Stimulated activated naive CD4-positive, alpha-beta T cell treated with Interleukin-2 at 50 U/mL for 16 hours (primary cell): ENCODE measurements around the gene PWP2.
"Not testable (repeated sequence)": the region's sequence is repeated elsewhere in the genome, so short reads cannot be mapped to it uniquely, and the experiment has no call there.

Source experiments
- DNase-seq: peaks from one replicate; lab custom pipeline; 2025; lab: John Stamatoyannopoulos, UW

The PWP2 gene

DNA sequence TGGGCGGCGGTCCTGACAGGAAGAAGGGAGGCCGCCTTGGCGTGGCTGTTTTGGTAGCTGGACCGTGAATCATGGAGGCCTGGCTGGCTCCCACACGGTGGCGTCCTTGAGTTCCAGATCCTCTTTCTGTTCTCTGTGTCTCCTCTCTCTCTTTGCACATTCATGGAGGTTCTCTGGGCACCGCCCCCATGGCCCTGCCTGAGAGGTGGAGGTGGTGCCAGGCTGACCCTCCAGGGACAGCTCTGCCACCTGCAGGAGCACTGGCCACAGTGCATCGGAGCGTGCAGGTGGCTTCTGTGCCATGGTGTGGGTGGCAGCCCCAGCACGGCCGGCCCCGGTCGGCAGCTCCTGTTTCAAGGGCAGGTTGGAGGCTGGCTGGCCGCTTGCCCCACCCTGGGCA lies 30.8 kb downstream of the PWP2 start:
- not testable (repeated sequence) for DNase-seq

DNA sequence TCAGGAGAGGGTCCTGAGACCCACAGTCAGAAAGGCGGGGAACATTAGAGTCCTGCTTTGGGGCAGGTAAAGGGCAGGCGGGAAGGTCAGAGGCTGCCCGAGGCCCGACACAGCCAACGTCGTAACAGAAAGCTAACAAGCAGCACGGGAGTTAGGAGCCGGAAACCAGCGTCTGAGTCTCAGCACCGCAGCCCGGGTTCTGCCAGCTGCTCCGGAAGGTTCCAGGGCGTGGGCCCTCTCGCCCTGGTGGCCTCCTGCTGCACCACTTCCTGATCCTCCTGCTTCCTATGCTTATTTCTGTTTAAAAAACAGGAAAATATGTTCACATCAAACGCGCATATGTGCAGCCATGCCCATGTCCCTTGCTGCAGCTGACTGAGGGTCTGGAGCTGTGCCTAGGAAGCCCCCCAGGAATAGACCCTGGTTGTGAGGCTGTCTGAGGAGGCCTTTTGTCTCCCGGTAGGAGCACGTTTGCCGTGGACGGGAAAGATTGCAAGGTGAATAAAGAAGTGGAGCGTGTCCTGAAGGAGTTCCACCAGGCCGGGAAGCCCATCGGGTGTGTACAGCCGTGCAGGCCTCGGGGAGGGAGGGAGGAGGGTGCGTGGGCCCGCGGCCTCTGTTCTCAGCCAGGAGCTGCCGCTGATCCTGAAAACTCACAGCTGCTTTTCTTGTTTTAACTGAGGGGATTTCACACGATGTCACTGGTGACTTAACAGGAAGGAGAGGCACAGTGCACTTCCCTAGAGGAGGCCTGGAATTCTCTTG lies 32.8 kb downstream of the PWP2 start:
- not testable (repeated sequence) for DNase-seq

DNA sequence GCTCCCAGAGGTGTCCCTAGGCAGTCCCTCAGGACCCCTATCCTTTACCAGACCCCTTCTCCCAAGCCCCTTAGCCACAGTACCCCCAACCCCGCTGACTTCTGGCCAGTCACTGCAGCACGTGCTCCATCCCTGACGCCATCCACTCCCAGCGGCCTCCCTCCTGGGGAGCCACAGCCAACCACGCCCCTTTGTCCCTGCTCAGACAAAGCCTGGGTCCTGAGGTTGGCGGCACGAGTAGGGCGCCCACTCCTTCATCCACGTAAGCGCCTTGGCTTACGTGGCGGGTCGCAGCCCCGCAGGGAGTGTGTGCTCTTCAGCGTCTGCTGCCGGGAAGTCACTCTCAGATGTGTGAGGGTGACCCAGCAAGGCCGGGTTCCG lies 33.3 kb downstream of the PWP2 start:
- not testable (repeated sequence) for DNase-seq

DNA sequence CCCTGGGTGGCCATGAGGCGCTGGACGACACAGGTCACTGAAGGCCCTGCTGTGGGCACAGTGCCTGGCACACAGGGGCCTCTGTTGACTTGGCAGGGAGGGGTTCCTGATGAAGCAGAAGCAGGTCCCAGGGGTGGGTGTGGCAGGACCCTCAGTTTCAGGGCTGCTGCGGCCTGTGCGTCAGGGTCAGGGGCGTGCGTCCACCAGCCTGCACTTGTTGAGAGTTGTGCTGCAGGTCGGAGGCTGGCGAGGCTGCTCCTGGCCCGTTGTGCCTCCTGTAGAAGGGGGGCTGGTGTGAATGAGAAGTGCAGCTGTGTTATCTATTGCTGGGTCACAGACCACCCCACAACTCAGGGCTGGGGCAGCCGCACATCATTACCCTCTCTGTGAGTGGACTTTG lies 35.3 kb downstream of the PWP2 start:
- DNase-seq: not testable (repeated sequence)

DNA sequence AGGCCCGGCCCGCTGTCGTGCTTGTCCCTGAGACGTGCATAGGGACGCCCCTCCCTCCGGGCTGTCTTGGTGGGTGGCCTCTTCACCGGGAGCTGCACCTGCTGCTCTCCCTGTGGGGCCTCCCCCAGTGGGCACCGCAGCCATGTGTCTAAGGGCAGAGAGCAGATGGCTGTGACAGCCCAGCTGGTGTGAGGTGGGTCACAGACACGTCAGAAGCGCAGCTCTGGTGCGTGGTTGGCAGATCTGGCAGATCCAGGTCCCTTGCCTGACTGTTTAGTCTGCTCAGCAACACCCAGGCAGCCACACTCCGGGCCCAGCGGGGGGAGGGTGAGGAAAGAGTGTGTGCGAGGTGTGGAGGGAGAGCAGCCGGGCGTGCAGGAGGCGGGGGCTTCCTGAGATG lies 36.2 kb downstream of the PWP2 start:
- not testable (repeated sequence) for DNase-seq

DNA sequence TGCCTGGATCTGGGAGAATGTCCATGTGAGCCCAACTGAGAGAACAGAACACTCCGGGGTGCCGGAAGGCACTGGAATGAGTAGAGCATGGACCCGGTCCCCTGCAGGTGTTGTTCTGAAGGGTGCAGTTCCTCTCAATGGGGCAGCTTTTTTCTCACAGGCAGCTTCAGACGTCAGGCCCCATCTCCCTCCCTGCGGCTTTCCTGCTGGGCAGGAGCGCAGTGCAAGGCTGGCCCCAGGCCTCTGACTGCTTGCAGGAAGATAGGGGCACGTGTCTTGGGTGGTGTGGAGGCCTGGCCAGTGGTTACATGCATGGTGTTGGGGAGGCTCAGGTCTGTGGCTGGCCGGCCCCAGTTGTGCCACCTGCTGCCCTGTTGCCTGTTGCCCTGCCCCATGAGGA lies 36.8 kb downstream of the PWP2 start:
- not testable (repeated sequence) for DNase-seq

DNA sequence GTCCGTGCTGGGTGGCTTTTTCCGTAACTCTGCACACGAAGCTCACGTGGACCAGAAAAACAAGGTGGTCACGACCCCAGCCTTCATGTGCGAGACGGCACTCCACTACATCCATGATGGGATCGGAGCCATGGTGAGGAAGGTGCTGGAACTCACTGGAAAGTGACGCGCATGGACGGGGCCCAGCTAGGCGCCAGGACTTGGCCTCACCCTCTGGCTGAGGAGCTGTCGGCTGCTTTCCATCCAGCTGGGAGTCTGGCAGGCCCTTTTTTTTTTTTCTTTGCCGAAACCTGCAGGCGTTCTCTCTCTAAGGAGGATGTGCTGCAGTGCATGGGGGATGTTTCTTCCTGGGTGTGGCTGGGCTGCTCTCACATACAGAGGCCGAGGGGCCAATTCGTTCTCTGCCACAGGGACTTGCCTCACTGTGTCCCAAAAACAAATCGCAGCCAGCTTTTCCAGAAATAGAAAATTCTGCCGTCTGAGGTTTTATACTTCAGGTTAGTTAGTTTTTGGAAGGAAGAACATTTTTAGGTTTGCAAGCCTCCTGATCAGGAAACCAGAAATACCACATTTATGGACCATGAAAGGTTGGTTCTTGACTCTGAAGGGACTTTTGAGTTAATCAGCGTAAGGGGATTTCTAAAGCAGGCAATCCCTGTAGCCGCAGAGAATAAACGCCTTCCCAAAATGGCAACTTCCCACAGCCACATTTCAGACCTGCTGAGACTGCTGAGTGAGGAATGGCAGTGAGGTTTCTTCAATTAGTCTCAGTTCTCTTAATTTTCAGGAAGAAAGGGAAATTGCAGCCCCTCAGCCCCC lies 37.8 kb downstream of the PWP2 start:
- not testable (repeated sequence) for DNase-seq

DNA sequence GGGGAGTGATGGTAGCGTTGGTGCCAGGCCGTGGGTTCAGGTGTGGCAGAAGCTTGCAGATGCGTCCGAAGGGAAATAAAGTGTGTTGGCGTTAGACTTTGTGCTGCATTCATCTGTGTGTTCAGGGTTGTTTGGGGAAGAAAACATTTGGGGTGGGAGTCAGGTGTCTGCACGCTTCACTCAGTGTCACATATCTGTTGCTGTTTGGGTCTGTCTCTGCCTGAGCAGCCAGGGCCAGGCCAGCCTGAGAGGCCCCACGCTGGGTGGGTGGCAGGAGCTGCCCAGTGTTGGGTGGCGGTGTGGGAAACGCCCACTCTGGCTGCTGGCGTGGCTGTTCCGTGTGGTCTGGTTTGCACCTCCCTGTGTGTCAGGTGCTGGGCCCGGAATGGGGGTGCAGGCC lies 38.4 kb downstream of the PWP2 start:
- DNase-seq: not testable (repeated sequence)

DNA sequence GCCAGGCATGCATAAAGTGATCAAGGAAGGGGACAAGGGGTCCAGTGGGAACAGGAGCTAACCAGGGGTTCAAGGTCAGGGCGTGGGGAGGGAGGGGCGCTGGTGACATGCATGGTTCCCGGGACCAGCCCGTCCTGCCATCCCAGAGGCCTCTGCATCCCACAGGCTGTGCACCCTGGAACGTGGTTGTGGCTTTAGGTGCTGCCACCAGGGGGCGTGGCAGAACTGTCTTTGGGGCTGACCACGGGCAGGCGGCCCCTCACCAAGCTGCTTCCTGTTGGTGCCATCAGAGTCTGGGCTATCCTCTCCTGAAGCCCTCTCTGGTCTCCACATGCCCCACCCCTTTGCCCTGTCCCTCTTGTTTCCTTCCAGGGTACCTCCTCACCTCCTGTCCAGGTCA lies 39.9 kb downstream of the PWP2 start:
- DNase-seq: not testable (repeated sequence)

DNA sequence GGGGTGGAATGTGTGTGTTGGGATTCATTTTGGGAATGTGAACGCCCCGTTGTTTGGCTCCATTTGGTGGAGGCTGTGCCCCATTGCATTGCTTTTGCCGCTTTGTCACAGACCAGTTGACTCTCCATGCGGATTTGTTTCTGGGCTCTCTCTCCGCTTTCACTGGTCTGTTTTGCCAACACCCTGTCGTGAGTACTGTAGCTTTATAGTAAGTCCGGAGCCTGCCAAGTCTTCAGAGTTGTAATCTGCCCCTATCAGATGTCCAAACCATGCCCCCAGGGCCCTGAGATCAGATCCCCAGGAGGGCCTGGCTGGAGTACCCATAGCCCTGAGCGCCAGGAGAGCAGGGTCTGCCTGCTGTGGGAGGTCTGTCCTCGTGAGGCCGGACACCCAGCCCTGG lies 43.1 kb downstream of the PWP2 start:
- DNase-seq: not testable (repeated sequence)

DNA sequence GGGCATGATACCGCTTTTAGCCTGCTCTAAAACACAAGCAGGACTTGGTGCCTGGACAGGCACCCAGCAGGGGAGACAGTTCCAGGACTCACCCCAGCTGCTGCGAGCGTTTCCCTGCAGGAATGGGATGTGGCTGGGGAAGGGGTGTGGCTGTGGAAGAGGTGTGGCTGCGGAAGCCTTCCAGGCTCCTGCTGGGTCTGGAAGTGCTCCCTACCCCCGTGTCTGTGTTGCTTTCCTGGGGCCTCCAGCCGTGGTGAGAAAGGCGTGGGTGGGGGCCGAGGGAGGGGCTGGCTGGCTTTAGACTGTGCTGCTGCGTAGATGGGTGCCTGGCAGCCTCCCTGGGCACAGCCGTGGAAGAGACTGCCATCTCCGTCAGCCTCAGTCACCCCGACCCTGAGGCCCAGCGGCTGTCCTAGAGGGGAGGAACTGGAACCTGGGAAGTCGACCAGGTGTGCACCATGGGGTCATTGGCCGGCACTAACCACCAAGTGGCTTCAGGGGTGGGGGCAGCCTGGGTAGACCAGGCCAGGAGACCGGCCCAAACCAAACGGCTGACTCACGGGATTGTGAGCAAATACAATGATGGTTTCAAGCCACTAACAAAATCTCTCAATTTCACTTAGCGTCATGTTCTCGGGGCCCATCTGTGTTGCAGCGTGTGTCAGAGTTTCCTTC lies 46.2 kb downstream of the PWP2 start:
- DNase-seq: not testable (repeated sequence)

DNA sequence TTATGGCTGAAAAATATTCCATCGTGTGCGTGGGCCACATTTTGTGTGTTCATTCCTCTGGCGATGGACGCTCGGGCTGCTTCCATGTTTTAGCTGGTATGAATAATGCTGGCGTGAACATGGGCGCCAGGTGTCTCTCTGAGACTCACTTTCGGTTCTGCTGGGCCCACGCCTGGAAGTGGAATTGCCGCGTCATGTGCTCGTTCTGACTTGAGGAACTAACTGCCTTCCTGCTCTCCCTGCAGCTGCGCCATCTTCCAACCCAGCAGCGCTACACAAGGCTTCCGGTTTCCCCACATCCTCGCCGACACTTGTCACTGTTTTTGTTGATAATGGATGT lies 46.7 kb downstream of the PWP2 start:
- not testable (repeated sequence) for DNase-seq

DNA sequence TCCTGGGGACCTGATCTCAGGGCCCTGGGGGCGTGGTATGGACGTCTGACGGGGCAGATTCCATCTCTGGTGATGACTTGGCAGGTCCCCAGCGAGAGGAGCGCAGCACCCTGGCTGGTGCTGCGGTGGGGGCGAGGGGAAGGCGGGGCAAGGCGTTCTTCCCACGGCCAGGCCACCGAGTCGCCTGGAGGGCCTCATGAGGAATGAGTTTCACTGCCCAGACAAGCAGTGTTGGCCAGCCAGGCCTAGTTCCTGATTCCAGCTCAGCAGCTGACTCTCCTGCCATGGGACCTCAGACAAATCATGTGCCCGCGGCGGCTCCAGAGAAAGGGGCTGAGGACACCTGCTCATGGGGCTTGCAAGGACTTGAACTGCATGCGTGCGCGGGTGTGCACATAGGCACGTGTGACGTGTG lies 47.6 kb downstream of the PWP2 start:
- DNase-seq: not testable (repeated sequence)

DNA sequence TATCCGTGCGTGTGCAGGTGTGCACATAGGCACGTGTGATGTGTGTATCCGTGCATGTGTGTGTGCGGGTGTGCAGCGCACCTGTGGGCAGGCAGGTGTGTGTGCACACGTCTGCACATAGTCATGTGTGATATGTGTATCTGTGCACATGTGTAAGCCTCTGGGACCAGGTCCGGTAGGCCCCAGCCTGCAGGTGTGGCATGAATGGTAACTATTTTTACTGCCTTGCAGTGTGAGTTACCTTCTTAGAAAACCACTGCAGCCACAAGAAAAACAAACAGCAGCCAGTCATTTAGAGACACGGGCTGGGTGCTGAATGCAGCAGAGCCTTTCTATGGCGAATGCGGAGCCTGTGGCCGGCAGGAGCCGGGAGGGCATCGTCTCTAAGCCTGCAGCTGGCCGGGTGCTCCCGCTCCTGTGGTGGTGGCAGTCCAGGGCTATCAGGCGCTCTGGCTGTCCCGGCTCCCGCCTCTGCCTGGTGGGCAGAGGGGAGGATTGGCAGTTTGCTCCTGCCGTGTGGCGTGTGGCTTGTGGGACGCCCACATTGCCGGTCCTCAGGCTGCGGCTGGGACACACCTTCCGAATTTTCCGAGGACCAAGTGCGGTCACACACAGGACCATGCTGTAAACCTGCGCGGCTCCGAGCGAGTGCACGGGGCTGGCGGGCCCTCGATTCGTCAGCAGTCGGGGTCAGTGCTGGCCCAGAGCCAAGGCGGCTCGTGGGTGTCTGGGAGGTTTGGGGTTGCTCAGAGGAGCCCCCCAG lies 48.2 kb downstream of the PWP2 start:
- DNase-seq: not testable (repeated sequence)

DNA sequence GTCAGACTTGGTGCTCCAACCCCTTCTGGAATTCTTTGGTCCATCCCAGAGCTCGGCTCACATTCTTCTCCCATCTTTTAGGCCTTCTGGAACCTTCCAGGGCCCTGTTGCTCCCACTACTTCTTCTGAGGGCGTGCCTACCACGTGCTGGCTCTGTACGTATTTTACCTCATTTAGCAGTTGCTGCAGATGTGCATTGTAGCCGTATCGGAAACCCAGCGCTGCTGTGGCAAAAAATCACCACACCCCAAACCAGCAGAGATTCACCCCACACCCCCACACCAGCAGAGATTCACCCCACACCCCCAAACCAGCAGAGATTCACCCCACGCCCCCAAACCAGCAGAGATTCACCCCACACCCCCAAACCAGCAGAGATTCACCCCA lies 48.8 kb downstream of the PWP2 start:
- DNase-seq: not testable (repeated sequence)

DNA sequence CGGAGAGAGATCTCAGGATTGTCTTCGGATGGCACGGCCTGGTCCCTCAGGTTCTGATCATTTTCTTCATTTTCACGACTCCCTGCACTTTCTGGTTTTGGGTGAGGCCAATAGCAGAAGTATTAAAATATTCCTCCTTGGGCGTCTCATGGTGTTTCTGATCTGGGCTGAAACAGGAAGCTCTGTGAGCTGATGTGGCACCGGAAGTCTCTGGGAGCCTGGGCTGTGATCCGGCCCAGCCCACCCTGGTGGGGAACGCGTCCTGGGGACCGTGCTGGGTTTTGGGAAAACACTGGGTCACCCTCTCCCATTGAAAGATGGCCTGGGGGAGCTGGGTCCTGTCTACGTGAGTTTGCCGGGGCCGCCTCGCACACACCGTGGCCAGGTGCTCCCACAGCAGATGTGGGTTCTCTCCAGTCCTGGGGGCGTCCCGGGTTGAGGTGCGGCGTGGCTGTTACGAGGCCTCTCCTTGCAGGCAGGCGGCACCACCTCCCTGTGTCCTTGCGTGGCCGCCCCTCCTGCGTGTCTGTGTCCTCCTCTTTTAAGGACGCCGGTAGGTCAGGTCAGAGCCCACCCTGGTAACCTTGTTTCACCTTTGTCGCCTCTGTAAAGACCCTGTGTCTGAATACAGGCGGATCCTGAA lies 50.4 kb downstream of the PWP2 start:
- not testable (repeated sequence) for DNase-seq

DNA sequence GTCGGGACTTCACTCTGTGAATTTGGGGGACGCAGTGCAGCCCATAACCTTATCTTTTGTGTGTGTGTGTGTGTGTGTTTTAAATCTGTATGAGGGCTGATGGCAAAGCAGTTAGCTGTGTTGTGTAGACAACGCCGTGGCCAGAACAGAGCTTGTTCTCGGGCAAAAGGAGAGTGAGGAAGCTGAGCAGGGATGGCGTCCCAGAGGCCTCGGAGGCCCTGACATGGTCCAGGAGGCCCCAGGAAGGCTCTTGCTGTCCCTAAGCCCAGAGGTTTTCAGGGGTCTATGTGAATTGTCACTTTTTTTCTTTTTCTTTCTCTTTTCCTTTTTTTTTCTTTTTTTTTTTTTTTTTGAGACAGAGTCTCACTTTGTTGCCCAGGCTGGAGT lies 50.9 kb downstream of the PWP2 start:
- not testable (repeated sequence) for DNase-seq

DNA sequence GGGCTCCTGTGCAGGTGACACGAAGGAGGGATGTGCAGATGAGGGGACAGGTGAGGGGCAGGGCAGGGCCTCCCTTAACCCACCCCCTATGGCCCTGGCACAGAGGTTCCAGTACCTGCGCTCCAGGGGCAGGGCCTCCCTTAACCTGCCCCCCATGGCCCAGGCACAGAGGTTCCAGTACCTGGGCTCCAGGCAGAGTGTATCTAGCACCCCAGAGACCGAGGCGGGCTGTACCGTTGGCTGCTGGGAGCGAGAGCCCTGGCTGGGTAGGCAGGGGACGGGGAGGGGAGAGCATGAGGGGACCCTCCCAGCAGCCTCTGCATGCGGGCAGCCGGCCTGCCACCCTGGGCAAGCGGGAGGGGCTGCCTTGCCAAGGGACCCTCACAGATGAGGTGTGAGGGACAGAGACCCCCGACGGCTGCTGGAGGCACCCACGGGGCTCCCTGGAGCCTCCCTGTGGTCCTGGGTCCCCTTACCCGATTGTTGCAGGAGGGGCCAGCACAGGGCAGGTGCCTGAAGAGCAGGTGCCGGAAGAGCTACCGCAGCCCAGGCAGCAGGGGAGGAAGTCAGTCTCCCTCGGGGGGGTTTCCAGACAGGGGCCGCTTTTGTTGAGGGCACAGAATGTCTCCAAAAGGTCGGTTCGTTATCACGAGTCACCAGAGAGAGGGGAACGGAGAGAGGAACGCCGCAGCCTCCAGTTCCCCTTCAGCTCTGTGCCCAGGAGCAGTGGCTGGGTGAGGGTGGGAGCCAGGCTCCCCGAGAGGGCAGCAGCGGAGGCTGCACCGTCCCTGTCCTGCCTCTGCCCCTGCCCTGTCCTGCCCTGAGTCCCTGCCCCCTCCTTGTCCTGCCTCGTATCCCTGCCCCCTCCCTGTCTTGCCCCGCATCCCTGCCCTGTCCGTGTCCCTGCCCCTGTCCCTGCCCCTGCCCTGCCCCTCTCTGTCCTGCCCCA lies 52.4 kb downstream of the PWP2 start:
- not testable (repeated sequence) for DNase-seq

DNA sequence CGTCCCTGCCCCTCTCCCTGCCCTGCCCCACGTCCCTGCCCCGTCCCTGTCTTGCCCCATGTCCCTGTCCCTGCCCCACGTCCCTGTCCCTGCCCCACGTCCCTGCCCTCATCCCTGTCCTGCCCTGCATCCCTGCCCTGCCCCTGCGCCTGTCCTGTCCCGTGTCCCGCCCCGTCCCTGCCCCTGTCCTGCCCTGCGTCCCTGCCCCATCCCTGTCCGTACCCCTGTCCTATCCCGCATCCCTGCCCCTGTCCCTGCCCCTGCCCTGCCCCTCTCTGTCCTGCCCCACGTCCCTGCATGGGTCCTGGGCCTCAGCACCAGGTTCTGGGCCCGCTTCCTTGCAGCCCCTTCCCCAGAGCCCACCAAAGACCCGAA lies 53.1 kb downstream of the PWP2 start:
- DNase-seq: not testable (repeated sequence)

DNA sequence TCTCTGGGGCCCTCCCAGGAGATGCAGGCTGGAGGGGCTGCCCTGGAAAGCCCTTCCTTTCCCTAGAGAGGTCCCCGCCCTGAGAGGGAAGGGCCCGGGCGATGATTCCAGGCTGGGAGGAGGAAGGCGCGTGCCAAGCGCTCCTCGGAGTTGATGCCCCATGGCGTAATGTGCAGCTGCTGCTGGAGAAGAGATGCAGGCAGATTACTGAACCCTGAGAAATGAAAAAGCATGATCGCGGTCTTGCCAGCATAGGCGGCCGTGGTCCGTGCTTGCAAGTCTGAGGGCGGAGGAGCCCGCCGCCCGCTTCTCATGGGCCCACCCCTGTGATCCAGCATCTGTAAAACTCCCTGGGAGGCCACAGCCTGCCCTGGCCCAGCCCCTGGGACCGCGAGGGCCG lies 53.6 kb downstream of the PWP2 start:
- DNase-seq: not testable (repeated sequence)
